ENCODE data around the gene STIM2.

- TF ChIP-seq POLR2AphosphoS5 (IDR thresholded peaks at IDR 0.05): no peak
- no peak for TF ChIP-seq CTCF (IDR thresholded peaks at IDR 0.05)
- TF ChIP-seq POLR2A (IDR thresholded peaks at IDR 0.05; ENCODE audit: low read depth): no peak
Observed at GRCh38 chr4:26991057-26991456, 130.4 kb downstream of the STIM2 start.

Measured in esophagus muscularis mucosa (tissue), 3 donors.